IMR-90 (cell line): ENCODE results near the gene DSG3. TPM values are rescaled to one million over a fixed set of nuclear protein-coding genes. Genes with fewer than 3 reads are reported as not detected.

Source experiments
- ATAC-seq: fragments of 200-7000 bp; cut with Tn5 transposase; 2 replicates; pipeline ENCODE4 v1.9.1; 2020; ENCODE audit warnings: low read depth, mild to moderate bottlenecking, moderate library complexity
- BruUV-seq: library from RNA; stranded (reverse); fragments of 400-500 nt; replicated peaks from 2 replicates; lab custom pipeline; 2021; lab: Mats Ljungman, UMichigan
- CTCF ChIA-PET: fragments of 300-600 bp; formaldehyde crosslinking; extraction: SDS; loops from one replicate; lab custom pipeline; 2021; ENCODE audit warnings: antibody characterized with exemption; lab: Yijun Ruan, JAX
- POLR2A ChIA-PET: fragments of 300-600 bp; sonication (Branson Sonifier 250); formaldehyde crosslinking; loops from one replicate; lab custom pipeline; 2022; ENCODE audit warnings: antibody characterized with exemption; ENCODE audit not compliant: unreplicated experiment; lab: Charles Lee
- DNase-seq: peaks from one replicate; pipeline ENCODE4 v3.0.0; 2013
- H2AFZ ChIP-seq: replicated peaks from 2 replicates; pipeline ENCODE3; 2013; ENCODE audit warnings: low read length, mild to moderate bottlenecking; ENCODE audit not compliant: poor library complexity
- H2AK5ac ChIP-seq: 2 replicates; pipeline ENCODE4 v1.6.1; 2013; ENCODE audit warnings: low read depth, low read length, inconsistent platforms
- H2AK9ac ChIP-seq: replicated peaks from 2 replicates; pipeline ENCODE3; 2013; ENCODE audit warnings: mild to moderate bottlenecking, low read depth, low read length, moderate library complexity; ENCODE audit not compliant: poor library complexity
- H2BK120ac ChIP-seq: 2 replicates; pipeline ENCODE4 v1.6.1; 2013; ENCODE audit warnings: low read depth, low read length, inconsistent platforms
- H2BK15ac ChIP-seq: 3 replicates; pipeline ENCODE4 v1.6.1; 2013; ENCODE audit warnings: low read depth, low read length, inconsistent platforms
- H2BK20ac ChIP-seq: 2 replicates; pipeline ENCODE4 v1.6.1; 2013; ENCODE audit warnings: low read depth, mild to moderate bottlenecking, inconsistent platforms, low read length, moderate library complexity
- H2BK5ac ChIP-seq: 2 replicates; pipeline ENCODE4 v1.6.1; 2013; ENCODE audit warnings: mild to moderate bottlenecking, low read depth, low read length, inconsistent platforms; ENCODE audit not compliant: poor library complexity, severe bottlenecking
- H3K14ac ChIP-seq: replicated peaks from 2 replicates; pipeline ENCODE4 v1.6.1; 2013; ENCODE audit warnings: low read depth, low read length, inconsistent platforms
- H3K18ac ChIP-seq: 2 replicates; pipeline ENCODE4 v1.6.1; 2013; ENCODE audit warnings: low read depth, low read length, control low read depth
- H3K23ac ChIP-seq: 2 replicates; pipeline ENCODE4 v1.6.1; 2013; ENCODE audit warnings: low read depth, low read length, inconsistent platforms
- H3K27ac ChIP-seq: 2 replicates; pipeline ENCODE4 v1.5.1; 2013; ENCODE audit warnings: mild to moderate bottlenecking, control low read depth, low read length; ENCODE audit not compliant: insufficient read depth
- H3K27me3 ChIP-seq: 2 replicates; pipeline ENCODE4 v1.6.1; 2013; ENCODE audit warnings: low read length; ENCODE audit not compliant: control insufficient read depth, insufficient read depth
- H3K36me3 ChIP-seq: 2 replicates; pipeline ENCODE4 v1.6.1; 2013; ENCODE audit warnings: low read length, mixed read lengths; ENCODE audit not compliant: control insufficient read depth, insufficient read depth
- H3K4ac ChIP-seq: 2 replicates; pipeline ENCODE4 v1.6.1; 2013; ENCODE audit warnings: low read depth, low read length, inconsistent platforms
- H3K4me1 ChIP-seq: 2 replicates; pipeline ENCODE4 v1.6.1; 2013; ENCODE audit warnings: low read length, mixed read lengths; ENCODE audit not compliant: control insufficient read depth, insufficient read depth
- H3K4me2 ChIP-seq: 2 replicates; pipeline ENCODE4 v1.6.1; 2013; ENCODE audit warnings: low read depth, mild to moderate bottlenecking, control low read depth, low read length, moderate library complexity
- H3K4me3 ChIP-seq: 2 replicates; pipeline ENCODE4 v1.5.1; 2013; ENCODE audit warnings: low read depth, mild to moderate bottlenecking, control low read depth, low read length, moderate library complexity; ENCODE audit not compliant: insufficient read depth
- H3K56ac ChIP-seq: 2 replicates; pipeline ENCODE4 v1.6.1; 2013; ENCODE audit warnings: low read length, inconsistent platforms; ENCODE audit not compliant: insufficient read depth; ENCODE audit errors: extremely low read depth
- H3K79me1 ChIP-seq, 2 experiments: 2 replicates each; pipeline ENCODE4 v1.6.1; 2013; ENCODE audit warnings: low read length in 2 of 2, inconsistent platforms in 1 of 2, low read depth in 1 of 2
- H3K9ac ChIP-seq: 2 replicates; pipeline ENCODE4 v1.6.1; 2013; ENCODE audit warnings: low read depth, low read length, control low read depth
- H3K9me1 ChIP-seq: 2 replicates; pipeline ENCODE4 v1.6.1; 2013; ENCODE audit warnings: low read length, inconsistent platforms; ENCODE audit not compliant: insufficient read depth
- H3K9me3 ChIP-seq: 2 replicates; pipeline ENCODE4 v1.6.1; 2013; ENCODE audit warnings: low read length; ENCODE audit not compliant: control insufficient read depth, insufficient read depth
- H4K20me1 ChIP-seq: 2 replicates; pipeline ENCODE4 v1.6.1; 2013; ENCODE audit warnings: low read length, inconsistent platforms; ENCODE audit not compliant: insufficient read depth
- H4K5ac ChIP-seq: 2 replicates; pipeline ENCODE4 v1.6.1; 2013; ENCODE audit warnings: mild to moderate bottlenecking, low read depth, low read length, control low read depth
- H4K8ac ChIP-seq, 2 experiments: 2 replicates each; pipeline ENCODE4 v1.6.1; 2013; ENCODE audit warnings: low read depth in 2 of 2, low read length in 2 of 2, control low read depth in 1 of 2, inconsistent platforms in 1 of 2
- H4K91ac ChIP-seq: 2 replicates; pipeline ENCODE4 v1.6.1; 2013; ENCODE audit warnings: low read depth, low read length, inconsistent platforms; ENCODE audit not compliant: insufficient read depth
- BHLHE40 ChIP-seq: fragments of 150-350 bp; IDR thresholded peaks from 2 replicates; pipeline ENCODE4 v1.6.1; 2016; ENCODE audit warnings: mild to moderate bottlenecking, low read depth, low read length
- RAD21 ChIP-seq: IDR thresholded peaks from 2 replicates; pipeline ENCODE4 v1.6.1; 2012; ENCODE audit warnings: low read length, improper control_type of control experiment
- WGBS, 2 experiments: methylation state at CpG; one replicate each; pipeline versions ENCODE4 v1.1.5 to v1.1.7; 2013; ENCODE audit warnings: missing lambda C conversion rate in 2 of 2; ENCODE audit not compliant: insufficient read length in 1 of 2; ENCODE audit errors: extremely low coverage in 2 of 2; 5-methylcytosine and 5-hydroxymethylcytosine counted together
- dilution Hi-C: fragments of 300-500 bp; cut with HindIII; formaldehyde crosslinking; loops from one replicate; pipeline ENCODE4 v1.14.3; 2018; ENCODE audit warnings: low sequenced_read_pairs; ENCODE audit not compliant: unreplicated experiment
- in situ Hi-C: fragments of 300-500 bp; cut with MboI; formaldehyde crosslinking; loops from 3 replicates; pipeline ENCODE4 v1.14.3; 2019; ENCODE audit warnings: low sequenced_read_pairs, inconsistent platforms, mixed read lengths
- intact Hi-C: fragments of 100-400 bp; cut with micrococcal nuclease; formaldehyde crosslinking; loops from 2 replicates; pipeline ENCODE4 v1.10.0; 2022
- polyA plus RNA-seq, 3 experiments: library from polyadenylated mRNA; depleted of rRNA; stranded (reverse); fragments of >200 nt; gene quantifications; 2 replicates each; pipeline ENCODE4 v1.2.3, GENCODE V29; 2012; ENCODE audit warnings: low replicate concordance in 1 of 3
- total RNA-seq: library from RNA; depleted of rRNA; stranded (reverse); fragments of >200 nt; gene quantifications from 2 replicates; pipeline ENCODE4 v1.2.3, GENCODE V29; 2012

Gene DSG3
- total and polyA plus RNA-seq, 2 of the 4 experiments (the other 2 are of a cell fraction): not detected

DNA sequence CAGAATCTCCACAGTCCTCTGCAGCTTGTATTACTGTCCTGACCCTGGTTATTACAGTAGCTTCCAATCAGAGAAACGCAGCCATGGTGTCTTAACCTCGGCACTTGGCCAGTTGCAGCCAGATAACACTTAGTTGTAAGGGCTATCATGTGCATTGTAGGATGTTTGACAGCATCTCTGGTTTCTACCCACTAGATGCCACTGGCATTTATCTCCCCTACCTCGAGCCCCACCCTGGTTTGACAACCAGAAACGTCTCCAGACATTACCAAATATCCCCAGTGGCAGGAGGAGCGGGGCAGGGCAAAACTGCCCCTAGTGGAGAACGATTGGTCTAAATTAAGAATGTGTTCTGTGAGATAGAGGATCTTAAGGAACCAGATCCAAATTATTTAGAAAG lies 63.6 kb downstream of the DSG3 start:
- H2BK20ac ChIP-seq: no peak overlapping the region
- DNase-seq (no peak), ATAC-seq (no peak)
- H3K36me3 ChIP-seq: no peaks in the 10 kb centered on the region
- H4K8ac ChIP-seq: no peak overlapping the region
- no CpG with 5 or more reads among the region's 6 CpGs for WGBS, 2 experiments
- no TSS peak for BruUV-seq
- H3K9me1 ChIP-seq: no peaks in the 10 kb centered on the region
- no peak overlapping the region for H2AK9ac ChIP-seq
- no peak overlapping the region for H2BK5ac ChIP-seq
- no peaks in the 10 kb centered on the region for H4K20me1 ChIP-seq
- H3K9ac ChIP-seq: no peak overlapping the region
- H2AK5ac ChIP-seq: no peak overlapping the region
- no peaks in the 10 kb centered on the region for H3K79me1 ChIP-seq
- H2AFZ ChIP-seq: no peak overlapping the region
- no peak overlapping the region for H2BK120ac ChIP-seq
- in situ Hi-C loops: no loop called here
- no peaks in the 10 kb centered on the region for H3K27me3 ChIP-seq
- H3K9me3 ChIP-seq: no peaks in the 10 kb centered on the region
- no peak overlapping the region for H4K91ac ChIP-seq
- intact Hi-C loops: no loop called here
- no peak overlapping the region for H3K23ac ChIP-seq
- ChIA-PET POLR2A (no interaction called here), CTCF (no interaction called here)
- H3K4ac ChIP-seq: no peak overlapping the region
- dilution Hi-C loops: no loop called here
- no peak overlapping the region for H2BK15ac ChIP-seq
- H3K14ac ChIP-seq: no peak overlapping the region
- H3K4me3 ChIP-seq: no peak overlapping the region
- H4K5ac ChIP-seq: no peak overlapping the region
- H3K27ac ChIP-seq: no peak overlapping the region
- TF ChIP-seq RAD21 (no peak), BHLHE40 (no peak)
- H3K56ac ChIP-seq: no peak overlapping the region
- no peaks in the 10 kb centered on the region for H3K4me1 ChIP-seq
- no peak overlapping the region for H3K18ac ChIP-seq
- no peak overlapping the region for H3K4me2 ChIP-seq
